Stimulated activated memory B cell treated with anti-CD40 and anti-IgM and Interleukin-4, amounts not matched to agents 10 μg/mL and 1 μg/mL and 100 μg/mL, for 72 hours (primary cell): Measurements from ENCODE around the gene CRX.
"Not testable (repeated sequence)": the region's sequence is repeated elsewhere in the genome, so short reads cannot be mapped to it uniquely, and the experiment has no call there.

Experiments
- ATAC-seq: fragments of 150-1000 bp; cut with Tn5 transposase; 2 replicates; pipeline ENCODE4 v1.10.0; 2021
- H3K27ac Mint-ChIP-seq: one replicate; pipeline ENCODE4 v1.8.0; 2022; ENCODE audit warnings: mild to moderate bottlenecking, mixed read lengths
- H3K27me3 Mint-ChIP-seq: one replicate; pipeline ENCODE4 v1.8.0; 2022; ENCODE audit warnings: mixed read lengths
- H3K36me3 Mint-ChIP-seq: one replicate; pipeline ENCODE4 v1.8.0; 2022; ENCODE audit warnings: mixed read lengths
- H3K4me1 Mint-ChIP-seq: one replicate; pipeline ENCODE4 v1.8.0; 2022; ENCODE audit warnings: mixed read lengths
- H3K4me3 Mint-ChIP-seq: one replicate; pipeline ENCODE4 v1.8.0; 2022; ENCODE audit warnings: mild to moderate bottlenecking, moderate library complexity, mixed read lengths
- H3K9me3 Mint-ChIP-seq: one replicate; pipeline ENCODE4 v1.8.0; 2022; ENCODE audit warnings: mixed read lengths

CRX gene

GRCh38 chr19:47821460-47822020, at the start of gene CRX:
CRX (plus strand) TSS chr19:47821937; CDS start chr19:47834444, 12,507 bp downstream.
- Mint-ChIP-seq H3K4me3 (no peak within 1 kb of the TSS), H3K9me3 (no peaks in the 10 kb centered on the region), H3K27me3 (peaks cover 63% of the 10 kb centered on the region), H3K27ac (no peak within 1 kb of the TSS), H3K36me3 (no peaks in the 10 kb centered on the region), H3K4me1 (peaks cover 11% of the 10 kb centered on the region)
- ATAC-seq, result no peak

GRCh38 chr19:47776568-47776967, 45.2 kb upstream of the CRX start:
- no peaks in the 10 kb centered on the region for H3K9me3 Mint-ChIP-seq
- no peaks in the 10 kb centered on the region for H3K27me3 Mint-ChIP-seq
- peaks cover 33% of the 10 kb centered on the region for H3K4me1 Mint-ChIP-seq
- H3K27ac Mint-ChIP-seq, result no peak overlapping the region
- peaks cover 7% of the 10 kb centered on the region for H3K36me3 Mint-ChIP-seq
- no peak overlapping the region for H3K4me3 Mint-ChIP-seq
- no peak for ATAC-seq

GRCh38 chr19:47777245-47778048, 44.3 kb upstream of the CRX start:
- peaks cover 15% of the 10 kb centered on the region for H3K36me3 Mint-ChIP-seq
- H3K9me3 Mint-ChIP-seq, ATAC-seq, H3K27me3 Mint-ChIP-seq: not testable (repeated sequence)
- peak overlapping the region; percentile 95 for H3K27ac Mint-ChIP-seq
- H3K4me1 Mint-ChIP-seq, result peaks cover 35% of the 10 kb centered on the region
- peak overlapping the region; percentile 95 for H3K4me3 Mint-ChIP-seq

- Mint-ChIP-seq H3K9me3 (no peaks in the 10 kb centered on the region), H3K27me3 (no peaks in the 10 kb centered on the region), H3K4me1 (peaks cover 35% of the 10 kb centered on the region), H3K4me3 (peak within 1 kb of the TSS; percentile 95), H3K27ac (peak within 1 kb of the TSS; percentile 95), H3K36me3 (peaks cover 20% of the 10 kb centered on the region)
- peak; percentile 94 for ATAC-seq
Observed at GRCh38 chr19:47778049-47778953, 43.4 kb upstream of the CRX start, which contains the start of gene SELENOW. SELENOW (plus strand) TSS chr19:47778703; CDS start chr19:47778786, 83 bp downstream.

- Mint-ChIP-seq H3K9me3 (no peaks in the 10 kb centered on the region), H3K36me3 (peaks cover 25% of the 10 kb centered on the region), H3K4me1 (peaks cover 35% of the 10 kb centered on the region), H3K4me3 (peak overlapping the region; percentile 95), H3K27me3 (no peaks in the 10 kb centered on the region), H3K27ac (peak overlapping the region; percentile 95)
- ATAC-seq, result peak; percentile 3
Observed at GRCh38 chr19:47778954-47779351, 42.8 kb upstream of the CRX start.

GRCh38 chr19:47779524-47780214, 42.1 kb upstream of the CRX start:
- ATAC-seq, result no peak
- no peaks in the 10 kb centered on the region for H3K27me3 Mint-ChIP-seq
- H3K4me3 Mint-ChIP-seq, result peak overlapping the region; percentile 95
- H3K36me3 Mint-ChIP-seq, result peaks cover 32% of the 10 kb centered on the region
- H3K9me3 Mint-ChIP-seq, result no peaks in the 10 kb centered on the region
- peaks cover 35% of the 10 kb centered on the region for H3K4me1 Mint-ChIP-seq
- H3K27ac Mint-ChIP-seq, result peak overlapping the region; percentile 95

- no peak for ATAC-seq
- Mint-ChIP-seq H3K4me3 (peak overlapping the region; percentile 59), H3K27ac (peak overlapping the region; percentile 95), H3K4me1 (peaks cover 35% of the 10 kb centered on the region), H3K9me3 (no peaks in the 10 kb centered on the region), H3K36me3 (peaks cover 35% of the 10 kb centered on the region), H3K27me3 (no peaks in the 10 kb centered on the region)
Observed at GRCh38 chr19:47780215-47780551, 41.6 kb upstream of the CRX start.

GRCh38 chr19:47781590-47782262, 40.0 kb upstream of the CRX start:
- Mint-ChIP-seq H3K36me3 (peaks cover 42% of the 10 kb centered on the region), H3K27me3 (no peaks in the 10 kb centered on the region), H3K27ac (no peak overlapping the region), H3K4me1 (peaks cover 35% of the 10 kb centered on the region), H3K9me3 (no peaks in the 10 kb centered on the region), H3K4me3 (no peak overlapping the region)
- no peak for ATAC-seq

- peaks cover 7% of the 10 kb centered on the region for H3K4me1 Mint-ChIP-seq
- ATAC-seq, result no peak
- H3K4me3 Mint-ChIP-seq, result no peak overlapping the region
- H3K9me3 Mint-ChIP-seq, result no peaks in the 10 kb centered on the region
- H3K27me3 Mint-ChIP-seq, result peaks cover 12% of the 10 kb centered on the region
- peaks cover 35% of the 10 kb centered on the region for H3K36me3 Mint-ChIP-seq
- H3K27ac Mint-ChIP-seq, result no peak overlapping the region
Observed at GRCh38 chr19:47786566-47786965, 35.2 kb upstream of the CRX start.

GRCh38 chr19:47787307-47787706, 34.4 kb upstream of the CRX start:
- peaks cover 29% of the 10 kb centered on the region for H3K36me3 Mint-ChIP-seq
- not testable (repeated sequence) for H3K27ac Mint-ChIP-seq, H3K4me1 Mint-ChIP-seq, H3K4me3 Mint-ChIP-seq, ATAC-seq, H3K9me3 Mint-ChIP-seq
- H3K27me3 Mint-ChIP-seq, result peaks cover 12% of the 10 kb centered on the region

- H3K27ac Mint-ChIP-seq, H3K4me3 Mint-ChIP-seq, H3K9me3 Mint-ChIP-seq, H3K36me3 Mint-ChIP-seq, ATAC-seq, H3K4me1 Mint-ChIP-seq: not testable (repeated sequence)
- H3K27me3 Mint-ChIP-seq, result peaks cover 12% of the 10 kb centered on the region
Observed at GRCh38 chr19:47789811-47790210, 31.9 kb upstream of the CRX start.

- Mint-ChIP-seq H3K27me3 (peaks cover 14% of the 10 kb centered on the region), H3K36me3 (peaks cover 5% of the 10 kb centered on the region), H3K9me3 (no peaks in the 10 kb centered on the region), H3K4me1 (peaks cover 5% of the 10 kb centered on the region), H3K4me3 (no peak overlapping the region), H3K27ac (no peak overlapping the region)
- peak; percentile 66 for ATAC-seq
Observed at GRCh38 chr19:47790398-47790814, 31.3 kb upstream of the CRX start.

- peaks cover 5% of the 10 kb centered on the region for H3K4me1 Mint-ChIP-seq
- H3K4me3 Mint-ChIP-seq, result no peak overlapping the region
- no peaks in the 10 kb centered on the region for H3K36me3 Mint-ChIP-seq
Observed at GRCh38 chr19:47792616-47793015, 29.1 kb upstream of the CRX start.

GRCh38 chr19:47794526-47794925, 27.2 kb upstream of the CRX start:
- Mint-ChIP-seq H3K9me3 (no peaks in the 10 kb centered on the region), H3K4me1 (no peaks in the 10 kb centered on the region), H3K27me3 (peaks cover 44% of the 10 kb centered on the region), H3K27ac (no peak overlapping the region), H3K36me3 (no peaks in the 10 kb centered on the region), H3K4me3 (no peak overlapping the region)
- no peak for ATAC-seq

More at GRCh38 chr19:47792616-47793015, 29.1 kb upstream of the CRX start:
- no peaks in the 10 kb centered on the region for H3K9me3 Mint-ChIP-seq
- ATAC-seq, result no peak
- H3K27ac Mint-ChIP-seq, result no peak overlapping the region
- H3K27me3 Mint-ChIP-seq, result peaks cover 27% of the 10 kb centered on the region
